HFF-Myc (cell line): ENCODE data around the gene RFTN1.
"Not testable (repeated sequence)": the region's sequence is repeated elsewhere in the genome, so short reads cannot be mapped to it uniquely, and the experiment has no call there.

Experiments
- DNase-seq: peaks from one replicate; pipeline ENCODE4 v3.0.0-alpha.2; 2011; ENCODE audit warnings: low read depth; ENCODE audit errors: extremely low read depth
- H3K4me3 ChIP-seq: replicated peaks from 2 replicates; pipeline ENCODE4 v1.5.1; 2011; ENCODE audit warnings: low read depth, mild to moderate bottlenecking, control low read depth, low read length
- TF ChIP-seq, protein P1 (sequence below): IDR thresholded peaks from 2 replicates; pipeline ENCODE4 v1.5.1; 2012; ENCODE audit warnings: mild to moderate bottlenecking, low read depth, low read length, control low read depth; ENCODE audit errors: missing control alignments

Gene RFTN1

GRCh38 chr3:16494094-16494493, 19.4 kb downstream of the RFTN1 start:
- TF ChIP-seq, protein P1, sequence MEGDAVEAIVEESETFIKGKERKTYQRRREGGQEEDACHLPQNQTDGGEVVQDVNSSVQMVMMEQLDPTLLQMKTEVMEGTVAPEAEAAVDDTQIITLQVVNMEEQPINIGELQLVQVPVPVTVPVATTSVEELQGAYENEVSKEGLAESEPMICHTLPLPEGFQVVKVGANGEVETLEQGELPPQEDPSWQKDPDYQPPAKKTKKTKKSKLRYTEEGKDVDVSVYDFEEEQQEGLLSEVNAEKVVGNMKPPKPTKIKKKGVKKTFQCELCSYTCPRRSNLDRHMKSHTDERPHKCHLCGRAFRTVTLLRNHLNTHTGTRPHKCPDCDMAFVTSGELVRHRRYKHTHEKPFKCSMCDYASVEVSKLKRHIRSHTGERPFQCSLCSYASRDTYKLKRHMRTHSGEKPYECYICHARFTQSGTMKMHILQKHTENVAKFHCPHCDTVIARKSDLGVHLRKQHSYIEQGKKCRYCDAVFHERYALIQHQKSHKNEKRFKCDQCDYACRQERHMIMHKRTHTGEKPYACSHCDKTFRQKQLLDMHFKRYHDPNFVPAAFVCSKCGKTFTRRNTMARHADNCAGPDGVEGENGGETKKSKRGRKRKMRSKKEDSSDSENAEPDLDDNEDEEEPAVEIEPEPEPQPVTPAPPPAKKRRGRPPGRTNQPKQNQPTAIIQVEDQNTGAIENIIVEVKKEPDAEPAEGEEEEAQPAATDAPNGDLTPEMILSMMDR = no peak
- no peak overlapping the region for H3K4me3 ChIP-seq

DNA sequence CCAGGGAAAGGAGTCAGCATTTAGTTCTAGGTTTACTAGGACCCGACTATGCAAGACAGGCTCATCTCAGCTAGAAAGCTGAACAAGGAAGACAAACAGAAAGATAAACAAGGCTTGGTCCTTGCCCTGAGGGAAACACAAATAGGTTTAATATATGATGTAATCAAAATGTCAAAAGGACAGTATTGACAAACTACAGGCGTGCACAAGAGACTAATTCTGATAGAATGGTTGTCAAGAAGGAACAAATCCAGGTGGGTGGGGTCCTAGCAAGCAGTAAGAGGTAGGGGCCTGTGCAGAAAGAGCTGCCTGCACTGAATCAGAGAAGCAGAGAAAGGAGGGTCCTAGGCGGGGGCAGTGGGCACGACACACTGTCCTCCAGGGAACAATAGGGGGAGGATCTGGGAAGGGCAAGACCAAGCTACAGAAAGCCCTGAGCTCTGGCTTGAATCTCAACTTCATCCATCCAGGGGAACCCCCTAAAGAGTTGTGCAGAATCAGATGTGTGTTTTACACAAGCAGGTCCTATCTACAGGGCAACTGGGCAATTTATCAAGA, 23.4 kb downstream of the RFTN1 start:
- TF ChIP-seq, protein P1 = no peak
- H3K4me3 ChIP-seq = no peak overlapping the region
- DNase-seq = no peak

More at GRCh38 chr3:16494094-16494493, 19.4 kb downstream of the RFTN1 start:
- DNase-seq = no peak

- not testable (repeated sequence) for H3K4me3 ChIP-seq, DNase-seq
Measured at GRCh38 chr3:16489326-16490061, 24.0 kb downstream of the RFTN1 start.

DNA sequence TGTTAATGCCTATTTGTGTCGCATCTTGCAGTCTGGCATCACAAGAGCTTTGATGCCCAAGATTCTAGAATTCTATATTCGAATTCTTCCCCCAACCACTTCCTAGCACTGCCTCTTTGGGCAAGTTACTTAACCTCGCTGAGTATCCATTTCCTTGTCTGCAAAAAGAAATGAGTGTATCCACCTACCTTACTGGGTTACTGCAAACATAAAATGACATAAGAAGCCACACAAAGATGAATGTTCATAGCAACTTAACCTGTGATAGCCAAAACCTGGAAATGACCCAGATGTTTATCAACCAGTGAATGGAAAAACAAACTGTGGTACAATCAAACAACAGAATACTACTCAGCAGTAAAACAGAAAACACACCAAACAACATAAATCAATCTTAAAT, 24.9 kb downstream of the RFTN1 start:
- H3K4me3 ChIP-seq = no peak overlapping the region
- DNase-seq = no peak
- TF ChIP-seq, protein P1 = no peak

- H3K4me3 ChIP-seq = no peak overlapping the region
- TF ChIP-seq, protein P1 = no peak
- DNase-seq = no peak
Measured at GRCh38 chr3:16487511-16488175, 25.9 kb downstream of the RFTN1 start.

DNA sequence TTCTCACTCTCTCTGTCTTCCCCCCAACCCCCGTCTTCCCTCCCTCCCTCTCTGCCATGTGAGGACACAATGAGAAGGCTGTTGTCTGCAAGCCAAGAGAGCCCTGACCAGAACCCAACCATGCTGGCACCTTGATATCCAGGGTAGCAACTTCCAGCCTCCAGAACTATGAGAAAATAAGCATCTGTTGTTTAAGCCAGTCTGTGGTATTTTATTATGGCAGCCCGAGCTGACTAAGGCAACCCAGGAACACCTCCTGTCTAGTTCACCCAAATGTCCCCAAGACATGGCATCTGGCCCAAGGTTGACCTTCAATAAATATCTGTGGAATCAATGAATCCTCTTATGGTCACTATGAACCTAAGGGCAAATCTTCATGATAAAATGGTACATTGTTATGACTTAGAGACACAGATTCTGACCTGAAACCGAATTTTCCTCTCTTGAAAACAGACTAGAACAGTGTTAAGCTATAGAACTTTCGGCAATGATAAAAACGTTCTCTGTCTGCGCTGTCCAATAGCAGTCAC, 26.5 kb downstream of the RFTN1 start:
- TF ChIP-seq, protein P1 = no peak
- no peak overlapping the region for H3K4me3 ChIP-seq
- no peak for DNase-seq

- DNase-seq = no peak
- TF ChIP-seq, protein P1 = no peak
- no peak overlapping the region for H3K4me3 ChIP-seq
Measured at GRCh38 chr3:16486201-16486600, 27.3 kb downstream of the RFTN1 start.
